HepG2 (cell line): Measurements from ENCODE around the gene BTG3. TPM values are rescaled to one million over a fixed set of nuclear protein-coding genes. Genes with fewer than 3 reads are reported as not detected.

Source experiments
- ATAC-seq: fragments of 200-7000 bp; cut with Tn5 transposase; 3 replicates; pipeline ENCODE4 v1.9.1; 2020; ENCODE audit warnings: mild to moderate bottlenecking, moderate library complexity
- BruUV-seq: library from RNA; stranded (reverse); fragments of 400-500 nt; replicated peaks from 2 replicates; lab custom pipeline; 2021; lab: Mats Ljungman, UMichigan
- CTCF ChIA-PET: fragments of 300-600 bp; formaldehyde crosslinking; extraction: SDS; loops from one replicate; lab custom pipeline; 2021; ENCODE audit warnings: low total read pairs, inconsistent platforms, low intra/inter-chr PET ratio; lab: Yijun Ruan, JAX
- POLR2A ChIA-PET: fragments of 350-600 bp; sonication (Branson Sonifier 250); formaldehyde crosslinking; loops from one replicate; lab custom pipeline; 2020; ENCODE audit warnings: antibody characterized with exemption, inconsistent platforms; lab: Yijun Ruan, JAX
- DNase-seq: peaks from one replicate; pipeline ENCODE4 v3.0.0-alpha.2; 2015; ENCODE audit warnings: low spot score
- FAIRE-seq: peaks from 3 replicates; lab custom pipeline; 2011; peaks lifted over from hg19 to GRCh38; lab: Jason Lieb, UNC
- H2AFZ ChIP-seq: one replicate; pipeline ENCODE4 v1.6.1; 2011; ENCODE audit warnings: low read length, inconsistent platforms
- H3K27ac ChIP-seq: fragments of 300-600 bp; 3 replicates; pipeline ENCODE4 v1.8.0; 2011; ENCODE audit warnings: mixed run types, mild to moderate bottlenecking, mixed read lengths, low read length, inconsistent platforms; ENCODE audit not compliant: insufficient read depth; ENCODE audit errors: extremely low read length
- H3K27me3 ChIP-seq, 2 experiments: fragments of 200-600 bp in 1 of 2; 2 replicates in 1 of 2; 3 replicates in 1 of 2; pipeline versions ENCODE4 v1.6.0 to v1.8.0; 2011; ENCODE audit warnings: low read length in 2 of 2, mild to moderate bottlenecking in 2 of 2, moderate library complexity in 2 of 2, inconsistent platforms in 1 of 2; ENCODE audit not compliant: insufficient read depth in 2 of 2, control insufficient read depth in 1 of 2
- H3K36me3 ChIP-seq, 2 experiments: fragments of 200-600 bp in 1 of 2; replicated peaks in 1 of 2; 2 replicates in 1 of 2; 3 replicates in 1 of 2; pipeline versions ENCODE4 v1.5.1 to v1.8.0; 2011; ENCODE audit warnings: low read length in 2 of 2, inconsistent platforms in 1 of 2; ENCODE audit not compliant: insufficient read depth in 2 of 2, control insufficient read depth in 1 of 2
- H3K4me1 ChIP-seq: 2 replicates; pipeline ENCODE4 v1.5.1; 2012; ENCODE audit warnings: low read length, inconsistent platforms; ENCODE audit not compliant: insufficient read depth
- H3K4me2 ChIP-seq: 2 replicates; pipeline ENCODE4 v1.6.0; 2011; ENCODE audit warnings: low read depth, low read length, inconsistent platforms
- H3K4me3 ChIP-seq, 3 experiments: fragments of 200-600 bp in 1 of 3; sonication (generic), shearing (Covaris generic) in 1 of 3; replicated peaks in 1 of 3; 2 replicates each; pipeline ENCODE4 v1.5.1; 2011 to 2016; ENCODE audit warnings: low read length in 3 of 3, inconsistent platforms in 2 of 3, low read depth in 2 of 3, mild to moderate bottlenecking in 2 of 3, control low read depth in 1 of 3, mixed read lengths in 1 of 3; ENCODE audit not compliant: insufficient read depth in 1 of 3
- H3K79me2 ChIP-seq: one replicate; pipeline ENCODE4 v1.6.1; 2011; ENCODE audit warnings: low read length, inconsistent platforms; ENCODE audit not compliant: insufficient read depth
- H3K9ac ChIP-seq: 2 replicates; pipeline ENCODE4 v1.6.0; 2011; ENCODE audit warnings: mild to moderate bottlenecking, low read depth, low read length, inconsistent platforms; ENCODE audit not compliant: insufficient read depth
- H3K9me3 ChIP-seq: 2 replicates; pipeline ENCODE4 v1.5.1; 2012; ENCODE audit warnings: mild to moderate bottlenecking, low read length
- H4K20me1 ChIP-seq: 2 replicates; pipeline ENCODE4 v1.6.0; 2011; ENCODE audit warnings: inconsistent platforms, mild to moderate bottlenecking, low read length, moderate library complexity; ENCODE audit not compliant: insufficient read depth
- CAMTA2 ChIP-seq: sonication (generic); formaldehyde crosslinking; IDR thresholded peaks from 2 replicates; pipeline ENCODE4 v1.4.0; 2020; ENCODE audit warnings: mild to moderate bottlenecking, missing genetic modification reagents, borderline replicate concordance
- FOXK1 ChIP-seq: sonication (generic); formaldehyde crosslinking; IDR thresholded peaks from 2 replicates; pipeline ENCODE4 v1.4.0; 2020; ENCODE audit warnings: low read depth, missing genetic modification reagents, borderline replicate concordance
- MNT ChIP-seq: fragments of 450-650 bp; IDR thresholded peaks from 2 replicates; pipeline ENCODE4 v1.6.1; 2016
- ZNF749 ChIP-seq: sonication (generic); formaldehyde crosslinking; IDR thresholded peaks from 2 replicates; pipeline ENCODE4 v1.8.0; 2022; ENCODE audit warnings: mild to moderate bottlenecking, missing genetic modification reagents, moderate library complexity, borderline replicate concordance
- WGBS: methylation state at CpG from one replicate; pipeline ENCODE4 v1.1.6; 2017; ENCODE audit warnings: low lambda C conversion rate; 5-methylcytosine and 5-hydroxymethylcytosine counted together
- in situ Hi-C: cut with HindIII; loops from 2 replicates; pipeline ENCODE4 v1.10.0; 2017; ENCODE audit warnings: low pct_unique_long_range_greater_than_20kb; ENCODE audit not compliant: extremely low pct_ligation_motif_present
- intact Hi-C: fragments of 100-400 bp; cut with micrococcal nuclease; formaldehyde crosslinking; loops from one replicate; pipeline ENCODE4 v1.10.0; 2022; ENCODE audit not compliant: unreplicated experiment
- polyA plus RNA-seq, 8 experiments: library from polyadenylated mRNA; depleted of rRNA in 3 of 8; stranded (reverse) in 7 of 8; unstranded in 1 of 8; fragments of >200 nt; fragmentation: Illumina TruSeq in 4 of 8; extraction: Trizol in 4 of 8; gene quantifications; 2 replicates each; pipeline versions ENCODE4 v1.2.1 to v1.2.3, GENCODE V29; 2011 to 2016; ENCODE audit warnings: low read depth in 4 of 8, missing spikeins in 1 of 8, mixed read lengths in 1 of 8; ENCODE audit not compliant: insufficient read depth in 1 of 8
- total RNA-seq, 5 experiments: library from RNA; depleted of rRNA; stranded (reverse); fragments of >200 nt; fragmentation: Illumina TruSeq; extraction: Trizol; gene quantifications; 2 replicates each; pipeline ENCODE4 v1.2.3, GENCODE V29; 2016; ENCODE audit warnings: low read depth in 1 of 5
- TF ChIP-seq, protein P1 (sequence below): sonication (generic); formaldehyde crosslinking; IDR thresholded peaks from 2 replicates; pipeline ENCODE4 v1.9.0; 2021; ENCODE audit warnings: mild to moderate bottlenecking, missing genetic modification reagents
- TF ChIP-seq, protein P2 (sequence below): sonication (generic); formaldehyde crosslinking; IDR thresholded peaks from 2 replicates; pipeline ENCODE4 v1.5.0; 2020; ENCODE audit warnings: mild to moderate bottlenecking, missing genetic modification reagents
- TF ChIP-seq, protein P3 (sequence below): sonication (generic); formaldehyde crosslinking; IDR thresholded peaks from 2 replicates; pipeline ENCODE4 v1.4.0; 2020; ENCODE audit warnings: missing genetic modification reagents

Gene BTG3
- total and polyA plus RNA-seq, 2 of the 13 experiments (the other 11 are each of a cell fraction or from before 2014, with no cell fraction given), result 13.9 to 27.4 TPM

- H3K9ac ChIP-seq, result no peak overlapping the region
- no peaks in the 10 kb centered on the region for H3K27me3 ChIP-seq
- ChIA-PET POLR2A (no interaction called here), CTCF (no interaction called here)
- no peak overlapping the region for H3K27ac ChIP-seq
- no peak for DNase-seq
- no TSS peak for BruUV-seq
- in situ Hi-C loops (no loop called here), intact Hi-C loops (no loop called here)
- H3K4me2 ChIP-seq, result no peak overlapping the region
- peaks cover 3% of the 10 kb centered on the region for H3K79me2 ChIP-seq
- no peak overlapping the region for H3K4me3 ChIP-seq
- peaks cover 2 to 21% of the 10 kb centered on the region in 2 experiments; a peak in 4 of 5 replicates for H3K36me3 ChIP-seq
- WGBS, result 94% methylated on average over 1 of the region's 1 CpG
- ATAC-seq, result no peak
- H2AFZ ChIP-seq, result no peak overlapping the region
- peaks cover 5% of the 10 kb centered on the region; the same call in 1 of the 2 replicates for H3K4me1 ChIP-seq
- no peaks in the 10 kb centered on the region for H3K9me3 ChIP-seq
- FAIRE-seq, result no peak
- 0 out of 2 replicates have a peak, but pooled peaks cover 3% of the 10 kb centered on the region for H4K20me1 ChIP-seq
- TF ChIP-seq CAMTA2 (CRISPR knock-in tag) (no peak), MNT (no peak), ZNF749 (no peak), FOXK1 (CRISPR knock-in tag) (no peak)
- TF ChIP-seq, protein P1, sequence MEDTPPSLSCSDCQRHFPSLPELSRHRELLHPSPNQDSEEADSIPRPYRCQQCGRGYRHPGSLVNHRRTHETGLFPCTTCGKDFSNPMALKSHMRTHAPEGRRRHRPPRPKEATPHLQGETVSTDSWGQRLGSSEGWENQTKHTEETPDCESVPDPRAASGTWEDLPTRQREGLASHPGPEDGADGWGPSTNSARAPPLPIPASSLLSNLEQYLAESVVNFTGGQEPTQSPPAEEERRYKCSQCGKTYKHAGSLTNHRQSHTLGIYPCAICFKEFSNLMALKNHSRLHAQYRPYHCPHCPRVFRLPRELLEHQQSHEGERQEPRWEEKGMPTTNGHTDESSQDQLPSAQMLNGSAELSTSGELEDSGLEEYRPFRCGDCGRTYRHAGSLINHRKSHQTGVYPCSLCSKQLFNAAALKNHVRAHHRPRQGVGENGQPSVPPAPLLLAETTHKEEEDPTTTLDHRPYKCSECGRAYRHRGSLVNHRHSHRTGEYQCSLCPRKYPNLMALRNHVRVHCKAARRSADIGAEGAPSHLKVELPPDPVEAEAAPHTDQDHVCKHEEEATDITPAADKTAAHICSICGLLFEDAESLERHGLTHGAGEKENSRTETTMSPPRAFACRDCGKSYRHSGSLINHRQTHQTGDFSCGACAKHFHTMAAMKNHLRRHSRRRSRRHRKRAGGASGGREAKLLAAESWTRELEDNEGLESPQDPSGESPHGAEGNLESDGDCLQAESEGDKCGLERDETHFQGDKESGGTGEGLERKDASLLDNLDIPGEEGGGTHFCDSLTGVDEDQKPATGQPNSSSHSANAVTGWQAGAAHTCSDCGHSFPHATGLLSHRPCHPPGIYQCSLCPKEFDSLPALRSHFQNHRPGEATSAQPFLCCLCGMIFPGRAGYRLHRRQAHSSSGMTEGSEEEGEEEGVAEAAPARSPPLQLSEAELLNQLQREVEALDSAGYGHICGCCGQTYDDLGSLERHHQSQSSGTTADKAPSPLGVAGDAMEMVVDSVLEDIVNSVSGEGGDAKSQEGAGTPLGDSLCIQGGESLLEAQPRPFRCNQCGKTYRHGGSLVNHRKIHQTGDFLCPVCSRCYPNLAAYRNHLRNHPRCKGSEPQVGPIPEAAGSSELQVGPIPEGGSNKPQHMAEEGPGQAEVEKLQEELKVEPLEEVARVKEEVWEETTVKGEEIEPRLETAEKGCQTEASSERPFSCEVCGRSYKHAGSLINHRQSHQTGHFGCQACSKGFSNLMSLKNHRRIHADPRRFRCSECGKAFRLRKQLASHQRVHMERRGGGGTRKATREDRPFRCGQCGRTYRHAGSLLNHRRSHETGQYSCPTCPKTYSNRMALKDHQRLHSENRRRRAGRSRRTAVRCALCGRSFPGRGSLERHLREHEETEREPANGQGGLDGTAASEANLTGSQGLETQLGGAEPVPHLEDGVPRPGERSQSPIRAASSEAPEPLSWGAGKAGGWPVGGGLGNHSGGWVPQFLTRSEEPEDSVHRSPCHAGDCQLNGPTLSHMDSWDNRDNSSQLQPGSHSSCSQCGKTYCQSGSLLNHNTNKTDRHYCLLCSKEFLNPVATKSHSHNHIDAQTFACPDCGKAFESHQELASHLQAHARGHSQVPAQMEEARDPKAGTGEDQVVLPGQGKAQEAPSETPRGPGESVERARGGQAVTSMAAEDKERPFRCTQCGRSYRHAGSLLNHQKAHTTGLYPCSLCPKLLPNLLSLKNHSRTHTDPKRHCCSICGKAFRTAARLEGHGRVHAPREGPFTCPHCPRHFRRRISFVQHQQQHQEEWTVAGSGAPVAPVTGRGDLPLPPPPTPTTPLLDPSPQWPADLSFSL (CRISPR knock-in tag), result no peak
- TF ChIP-seq, protein P2, sequence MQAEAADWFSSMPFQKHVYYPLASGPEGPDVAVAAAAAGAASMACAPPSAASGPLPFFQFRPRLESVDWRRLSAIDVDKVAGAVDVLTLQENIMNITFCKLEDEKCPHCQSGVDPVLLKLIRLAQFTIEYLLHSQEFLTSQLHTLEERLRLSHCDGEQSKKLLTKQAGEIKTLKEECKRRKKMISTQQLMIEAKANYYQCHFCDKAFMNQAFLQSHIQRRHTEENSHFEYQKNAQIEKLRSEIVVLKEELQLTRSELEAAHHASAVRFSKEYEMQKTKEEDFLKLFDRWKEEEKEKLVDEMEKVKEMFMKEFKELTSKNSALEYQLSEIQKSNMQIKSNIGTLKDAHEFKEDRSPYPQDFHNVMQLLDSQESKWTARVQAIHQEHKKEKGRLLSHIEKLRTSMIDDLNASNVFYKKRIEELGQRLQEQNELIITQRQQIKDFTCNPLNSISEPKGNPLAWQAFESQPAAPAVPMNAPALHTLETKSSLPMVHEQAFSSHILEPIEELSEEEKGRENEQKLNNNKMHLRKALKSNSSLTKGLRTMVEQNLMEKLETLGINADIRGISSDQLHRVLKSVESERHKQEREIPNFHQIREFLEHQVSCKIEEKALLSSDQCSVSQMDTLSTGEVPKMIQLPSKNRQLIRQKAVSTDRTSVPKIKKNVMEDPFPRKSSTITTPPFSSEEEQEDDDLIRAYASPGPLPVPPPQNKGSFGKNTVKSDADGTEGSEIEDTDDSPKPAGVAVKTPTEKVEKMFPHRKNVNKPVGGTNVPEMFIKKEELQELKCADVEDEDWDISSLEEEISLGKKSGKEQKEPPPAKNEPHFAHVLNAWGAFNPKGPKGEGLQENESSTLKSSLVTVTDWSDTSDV (CRISPR knock-in tag), result no peak
- TF ChIP-seq, protein P3, sequence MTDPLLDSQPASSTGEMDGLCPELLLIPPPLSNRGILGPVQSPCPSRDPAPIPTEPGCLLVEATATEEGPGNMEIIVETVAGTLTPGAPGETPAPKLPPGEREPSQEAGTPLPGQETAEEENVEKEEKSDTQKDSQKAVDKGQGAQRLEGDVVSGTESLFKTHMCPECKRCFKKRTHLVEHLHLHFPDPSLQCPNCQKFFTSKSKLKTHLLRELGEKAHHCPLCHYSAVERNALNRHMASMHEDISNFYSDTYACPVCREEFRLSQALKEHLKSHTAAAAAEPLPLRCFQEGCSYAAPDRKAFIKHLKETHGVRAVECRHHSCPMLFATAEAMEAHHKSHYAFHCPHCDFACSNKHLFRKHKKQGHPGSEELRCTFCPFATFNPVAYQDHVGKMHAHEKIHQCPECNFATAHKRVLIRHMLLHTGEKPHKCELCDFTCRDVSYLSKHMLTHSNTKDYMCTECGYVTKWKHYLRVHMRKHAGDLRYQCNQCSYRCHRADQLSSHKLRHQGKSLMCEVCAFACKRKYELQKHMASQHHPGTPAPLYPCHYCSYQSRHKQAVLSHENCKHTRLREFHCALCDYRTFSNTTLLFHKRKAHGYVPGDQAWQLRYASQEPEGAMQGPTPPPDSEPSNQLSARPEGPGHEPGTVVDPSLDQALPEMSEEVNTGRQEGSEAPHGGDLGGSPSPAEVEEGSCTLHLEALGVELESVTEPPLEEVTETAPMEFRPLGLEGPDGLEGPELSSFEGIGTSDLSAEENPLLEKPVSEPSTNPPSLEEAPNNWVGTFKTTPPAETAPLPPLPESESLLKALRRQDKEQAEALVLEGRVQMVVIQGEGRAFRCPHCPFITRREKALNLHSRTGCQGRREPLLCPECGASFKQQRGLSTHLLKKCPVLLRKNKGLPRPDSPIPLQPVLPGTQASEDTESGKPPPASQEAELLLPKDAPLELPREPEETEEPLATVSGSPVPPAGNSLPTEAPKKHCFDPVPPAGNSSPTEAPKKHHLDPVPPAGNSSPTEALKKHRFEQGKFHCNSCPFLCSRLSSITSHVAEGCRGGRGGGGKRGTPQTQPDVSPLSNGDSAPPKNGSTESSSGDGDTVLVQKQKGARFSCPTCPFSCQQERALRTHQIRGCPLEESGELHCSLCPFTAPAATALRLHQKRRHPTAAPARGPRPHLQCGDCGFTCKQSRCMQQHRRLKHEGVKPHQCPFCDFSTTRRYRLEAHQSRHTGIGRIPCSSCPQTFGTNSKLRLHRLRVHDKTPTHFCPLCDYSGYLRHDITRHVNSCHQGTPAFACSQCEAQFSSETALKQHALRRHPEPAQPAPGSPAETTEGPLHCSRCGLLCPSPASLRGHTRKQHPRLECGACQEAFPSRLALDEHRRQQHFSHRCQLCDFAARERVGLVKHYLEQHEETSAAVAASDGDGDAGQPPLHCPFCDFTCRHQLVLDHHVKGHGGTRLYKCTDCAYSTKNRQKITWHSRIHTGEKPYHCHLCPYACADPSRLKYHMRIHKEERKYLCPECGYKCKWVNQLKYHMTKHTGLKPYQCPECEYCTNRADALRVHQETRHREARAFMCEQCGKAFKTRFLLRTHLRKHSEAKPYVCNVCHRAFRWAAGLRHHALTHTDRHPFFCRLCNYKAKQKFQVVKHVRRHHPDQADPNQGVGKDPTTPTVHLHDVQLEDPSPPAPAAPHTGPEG (CRISPR knock-in tag), result no peak
Measured at GRCh38 chr21:17577701-17578100, 35.0 kb downstream of the BTG3 start.
